HepG2 (cell line): ENCODE measurements around the gene CARD8. TPM values are rescaled to one million over a fixed set of nuclear protein-coding genes. Genes with fewer than 3 reads are reported as not detected.

Source experiments
- CAMTA2 ChIP-seq: sonication (generic); formaldehyde crosslinking; IDR thresholded peaks from 2 replicates; pipeline ENCODE4 v1.4.0; 2020; ENCODE audit warnings: mild to moderate bottlenecking, missing genetic modification reagents, borderline replicate concordance
- CREM ChIP-seq, 2 experiments: sonication (generic) in 1 of 2; formaldehyde crosslinking in 1 of 2; IDR thresholded peaks; 2 replicates each; pipeline versions ENCODE4 v1.4.0 to v1.6.1; 2016 to 2020; ENCODE audit warnings: antibody characterized with exemption in 1 of 2, mild to moderate bottlenecking in 1 of 2, missing genetic modification reagents in 1 of 2
- FOXP4 ChIP-seq: sonication (generic); formaldehyde crosslinking; IDR thresholded peaks from 2 replicates; pipeline ENCODE4 v1.4.0; 2020; ENCODE audit warnings: missing genetic modification reagents
- GRHL1 ChIP-seq: sonication (generic); formaldehyde crosslinking; conservative IDR thresholded peaks from 2 replicates; pipeline ENCODE4 v1.8.0; 2022; ENCODE audit warnings: missing genetic modification reagents
- HOXA3 ChIP-seq: sonication (generic); formaldehyde crosslinking; IDR thresholded peaks from 2 replicates; pipeline ENCODE4 v1.5.0; 2020; ENCODE audit warnings: missing genetic modification reagents
- NCOR1 ChIP-seq: fragments of 200-600 bp; sonication (generic); IDR thresholded peaks from 2 replicates; pipeline ENCODE4 v1.7.0; 2017; ENCODE audit warnings: antibody characterized with exemption, low read length, borderline replicate concordance
- POLR2AphosphoS5 ChIP-seq: IDR thresholded peaks from 2 replicates; pipeline ENCODE4 v1.6.1; 2012; ENCODE audit warnings: low read depth, low read length
- POLR2G ChIP-seq: fragments of 200-400 bp; formaldehyde crosslinking; IDR thresholded peaks from 2 replicates; pipeline ENCODE4 v1.6.1; 2018; ENCODE audit warnings: mild to moderate bottlenecking, low read depth, low read length, moderate library complexity
- RBFOX2 ChIP-seq: fragments of 200-400 bp; formaldehyde crosslinking; IDR thresholded peaks from 2 replicates; pipeline ENCODE4 v1.6.1; 2017; ENCODE audit warnings: low read depth, mild to moderate bottlenecking, low read length
- ZMYM4 ChIP-seq: sonication (generic); formaldehyde crosslinking; IDR thresholded peaks from 2 replicates; pipeline ENCODE4 v1.8.1; 2023; ENCODE audit warnings: mild to moderate bottlenecking, missing genetic modification reagents
- ZNF142 ChIP-seq: sonication (generic); formaldehyde crosslinking; IDR thresholded peaks from 2 replicates; pipeline ENCODE4 v1.4.0; 2020; ENCODE audit warnings: missing genetic modification reagents
- ZNF446 ChIP-seq: sonication (generic); formaldehyde crosslinking; IDR thresholded peaks from 2 replicates; pipeline ENCODE4 v1.5.0; 2020; ENCODE audit warnings: mild to moderate bottlenecking, missing genetic modification reagents
- ZNF615 ChIP-seq: sonication (generic); formaldehyde crosslinking; IDR thresholded peaks from 2 replicates; pipeline ENCODE4 v1.5.0; 2020; ENCODE audit warnings: mild to moderate bottlenecking, missing genetic modification reagents, borderline replicate concordance
- ZSCAN30 ChIP-seq: sonication (generic); formaldehyde crosslinking; IDR thresholded peaks from 2 replicates; pipeline ENCODE4 v1.5.0; 2020; ENCODE audit warnings: mild to moderate bottlenecking, missing genetic modification reagents
- polyA plus RNA-seq, 8 experiments: library from polyadenylated mRNA; depleted of rRNA in 3 of 8; stranded (reverse) in 7 of 8; unstranded in 1 of 8; fragments of >200 nt; fragmentation: Illumina TruSeq in 4 of 8; extraction: Trizol in 4 of 8; gene quantifications; 2 replicates each; pipeline versions ENCODE4 v1.2.1 to v1.2.3, GENCODE V29; 2011 to 2016; ENCODE audit warnings: low read depth in 4 of 8, missing spikeins in 1 of 8, mixed read lengths in 1 of 8; ENCODE audit not compliant: insufficient read depth in 1 of 8
- total RNA-seq, 5 experiments: library from RNA; depleted of rRNA; stranded (reverse); fragments of >200 nt; fragmentation: Illumina TruSeq; extraction: Trizol; gene quantifications; 2 replicates each; pipeline ENCODE4 v1.2.3, GENCODE V29; 2016; ENCODE audit warnings: low read depth in 1 of 5
- TF ChIP-seq, protein P1 (sequence below): sonication (generic); formaldehyde crosslinking; IDR thresholded peaks from 2 replicates; pipeline ENCODE4 v1.4.0; 2020; ENCODE audit warnings: missing genetic modification reagents, borderline replicate concordance

CARD8 gene
- total and polyA plus RNA-seq, 2 of the 13 experiments (the other 11 are each of a cell fraction or from before 2014, with no cell fraction given): 15.0 to 19.2 TPM

- TF ChIP-seq POLR2G (no peak), CREM (IDR thresholded peaks at IDR 0.05) (peak; percentile 16; the same call in 1 of the 2 replicates), CREM (CRISPR knock-in tag; IDR thresholded peaks at IDR 0.05) (no peak), NCOR1 (no peak), ZNF446 (CRISPR knock-in tag) (no peak), ZNF615 (no peak), ZMYM4 (CRISPR knock-in tag) (no peak), RBFOX2 (no peak), POLR2AphosphoS5 (no peak), ZSCAN30 (CRISPR knock-in tag) (no peak), FOXP4 (CRISPR knock-in tag) (peak; percentile 23; the same call in 1 of the 2 replicates), CAMTA2 (no peak), ZNF142 (CRISPR knock-in tag) (no peak), GRHL1 (CRISPR knock-in tag) (no peak), HOXA3 (0 out of 2 replicates have a peak, but pooled peaks have one; percentile 15)
- TF ChIP-seq, protein P1, sequence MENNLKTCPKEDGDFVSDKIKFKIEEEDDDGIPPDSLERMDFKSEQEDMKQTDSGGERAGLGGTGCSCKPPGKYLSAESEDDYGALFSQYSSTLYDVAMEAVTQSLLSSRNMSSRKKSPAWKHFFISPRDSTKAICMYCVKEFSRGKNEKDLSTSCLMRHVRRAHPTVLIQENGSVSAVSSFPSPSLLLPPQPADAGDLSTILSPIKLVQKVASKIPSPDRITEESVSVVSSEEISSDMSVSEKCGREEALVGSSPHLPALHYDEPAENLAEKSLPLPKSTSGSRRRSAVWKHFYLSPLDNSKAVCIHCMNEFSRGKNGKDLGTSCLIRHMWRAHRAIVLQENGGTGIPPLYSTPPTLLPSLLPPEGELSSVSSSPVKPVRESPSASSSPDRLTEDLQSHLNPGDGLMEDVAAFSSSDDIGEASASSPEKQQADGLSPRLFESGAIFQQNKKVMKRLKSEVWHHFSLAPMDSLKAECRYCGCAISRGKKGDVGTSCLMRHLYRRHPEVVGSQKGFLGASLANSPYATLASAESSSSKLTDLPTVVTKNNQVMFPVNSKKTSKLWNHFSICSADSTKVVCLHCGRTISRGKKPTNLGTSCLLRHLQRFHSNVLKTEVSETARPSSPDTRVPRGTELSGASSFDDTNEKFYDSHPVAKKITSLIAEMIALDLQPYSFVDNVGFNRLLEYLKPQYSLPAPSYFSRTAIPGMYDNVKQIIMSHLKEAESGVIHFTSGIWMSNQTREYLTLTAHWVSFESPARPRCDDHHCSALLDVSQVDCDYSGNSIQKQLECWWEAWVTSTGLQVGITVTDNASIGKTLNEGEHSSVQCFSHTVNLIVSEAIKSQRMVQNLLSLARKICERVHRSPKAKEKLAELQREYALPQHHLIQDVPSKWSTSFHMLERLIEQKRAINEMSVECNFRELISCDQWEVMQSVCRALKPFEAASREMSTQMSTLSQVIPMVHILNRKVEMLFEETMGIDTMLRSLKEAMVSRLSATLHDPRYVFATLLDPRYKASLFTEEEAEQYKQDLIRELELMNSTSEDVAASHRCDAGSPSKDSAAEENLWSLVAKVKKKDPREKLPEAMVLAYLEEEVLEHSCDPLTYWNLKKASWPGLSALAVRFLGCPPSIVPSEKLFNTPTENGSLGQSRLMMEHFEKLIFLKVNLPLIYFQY (CRISPR knock-in tag): no peak
Measured at GRCh38 chr19:48295458-48295857, 39.7 kb upstream of the CARD8 start (continued).
